Measurements from ENCODE around the gene PTPRJ. TPM values are rescaled to one million over a fixed set of nuclear protein-coding genes. Genes with fewer than 3 reads are reported as not detected.
A peak's percentile ranks its signal among the peaks of the same experiment; 100 is the strongest.

Gene PTPRJ
- polyA plus RNA-seq, 3 donors = 10.0 to 36.4 (median 14.6) TPM

GRCh38 chr11:48087974-48088681 is 107.8 kb downstream of the PTPRJ start:
- Mint-ChIP-seq H3K36me3 (peaks cover 18 to 36% of the 10 kb centered on the region in 2 donors), H3K27ac (peak overlapping the region in 2 of 7 donors; percentile 12 to 59), H3K4me3 (no peak overlapping the region), H3K9me3 (peaks cover 0 to 6% (median 2%) of the 10 kb centered on the region in 7 donors), H3K27me3 (ENCODE audit: low read depth in 3 of 3) (no peaks in the 10 kb centered on the region), H3K4me1 (peaks cover 39% of the 10 kb centered on the region)
- peaks cover 100% of the 10 kb centered on the region for H4K20me1 ChIP-seq (ENCODE audit: insufficient read depth, low read length)
- no peak overlapping the region for H3K4me3 ChIP-seq (replicated peaks in 1 of 3; ENCODE audit: low read depth in 2 of 3, low read length in 3 of 3)
- peaks cover 13 to 15% of the 10 kb centered on the region in 2 donors for H3K4me1 ChIP-seq (ENCODE audit: control insufficient read depth in 1 of 2, insufficient read depth in 2 of 2, low read length in 2 of 2)
- peaks cover 0 to 7% of the 10 kb centered on the region in 2 donors for H3K36me3 ChIP-seq (replicated peaks in 1 of 2; ENCODE audit: control insufficient read depth in 1 of 2, insufficient read depth in 2 of 2, low read length in 2 of 2)
- DNase-seq = no peak
- 14% methylated on average over 5 of the region's 6 CpGs for WGBS (ENCODE audit: insufficient coverage)
- intact Hi-C loops (cut with micrococcal nuclease) = no loop called here
- H3K27ac ChIP-seq (ENCODE audit: low read depth in 1 of 2, low read length in 2 of 2) = peak overlapping the region in 1 of 2 donors; percentile 38
- no peak overlapping the region for H2AFZ ChIP-seq (ENCODE audit: insufficient read depth, low read depth, low read length, poor library complexity, severe bottlenecking)
- H3K27me3 ChIP-seq (ENCODE audit: control insufficient read depth in 2 of 2, insufficient read depth in 2 of 2, low read length in 2 of 2) = no peaks in the 10 kb centered on the region
- H3K9ac ChIP-seq (ENCODE audit: insufficient read depth, low read length, poor library complexity, severe bottlenecking) = no peak overlapping the region
- H3K79me2 ChIP-seq (ENCODE audit: insufficient read depth, low read length) = peaks cover 99% of the 10 kb centered on the region
- H3K9me3 ChIP-seq (replicated peaks in 1 of 2; ENCODE audit: control insufficient read depth in 1 of 2, insufficient read depth in 1 of 2, low read length in 2 of 2) = peaks cover 0 to 3% of the 10 kb centered on the region in 2 donors
- no peak for TF ChIP-seq CTCF (IDR thresholded peaks at IDR 0.05)
- no peak overlapping the region for H3K4me2 ChIP-seq (replicated peaks; ENCODE audit: extremely low read depth, low read length, poor library complexity, severe bottlenecking)

- intact Hi-C loops (cut with micrococcal nuclease) = no loop called here
- Mint-ChIP-seq H3K27ac (peak overlapping the region in 1 of 7 donors; percentile 0), H3K27me3 (ENCODE audit: low read depth in 3 of 3) (no peaks in the 10 kb centered on the region), H3K4me3 (no peak overlapping the region), H3K9me3 (peaks cover 0 to 6% (median 2%) of the 10 kb centered on the region in 7 donors), H3K4me1 (peaks cover 35% of the 10 kb centered on the region), H3K36me3 (peaks cover 18 to 36% of the 10 kb centered on the region in 2 donors)
- WGBS (ENCODE audit: insufficient coverage) = no CpG with 5 or more reads among the region's 6 CpGs
- Histone ChIP-seq H3K4me1 (ENCODE audit: control insufficient read depth in 1 of 2, insufficient read depth in 2 of 2, low read length in 2 of 2) (peaks cover 8 to 9% of the 10 kb centered on the region in 2 donors), H2AFZ (ENCODE audit: insufficient read depth, low read depth, low read length, poor library complexity, severe bottlenecking) (no peak overlapping the region), H3K36me3 (replicated peaks in 1 of 2; ENCODE audit: control insufficient read depth in 1 of 2, insufficient read depth in 2 of 2, low read length in 2 of 2) (peaks cover 0 to 7% of the 10 kb centered on the region in 2 donors), H3K9me3 (replicated peaks in 1 of 2; ENCODE audit: control insufficient read depth in 1 of 2, insufficient read depth in 1 of 2, low read length in 2 of 2) (peaks cover 0 to 3% of the 10 kb centered on the region in 2 donors), H3K4me2 (replicated peaks; ENCODE audit: extremely low read depth, low read length, poor library complexity, severe bottlenecking) (no peak overlapping the region), H3K27me3 (ENCODE audit: control insufficient read depth in 2 of 2, insufficient read depth in 2 of 2, low read length in 2 of 2) (no peaks in the 10 kb centered on the region), H3K9ac (ENCODE audit: insufficient read depth, low read length, poor library complexity, severe bottlenecking) (no peak overlapping the region), H3K27ac (ENCODE audit: low read depth in 1 of 2, low read length in 2 of 2) (peak overlapping the region in 1 of 2 donors; percentile 38), H4K20me1 (ENCODE audit: insufficient read depth, low read length) (peaks cover 100% of the 10 kb centered on the region), H3K4me3 (replicated peaks in 1 of 3; ENCODE audit: low read depth in 2 of 3, low read length in 3 of 3) (no peak overlapping the region), H3K79me2 (ENCODE audit: insufficient read depth, low read length) (peaks cover 99% of the 10 kb centered on the region)
- TF ChIP-seq CTCF (IDR thresholded peaks at IDR 0.05) = no peak
- no peak for DNase-seq
These were observed 108.3 kb downstream of the PTPRJ start for GRCh38 chr11:48088682-48089050.
